ENCODE data around the gene CNGB1.

DNA sequence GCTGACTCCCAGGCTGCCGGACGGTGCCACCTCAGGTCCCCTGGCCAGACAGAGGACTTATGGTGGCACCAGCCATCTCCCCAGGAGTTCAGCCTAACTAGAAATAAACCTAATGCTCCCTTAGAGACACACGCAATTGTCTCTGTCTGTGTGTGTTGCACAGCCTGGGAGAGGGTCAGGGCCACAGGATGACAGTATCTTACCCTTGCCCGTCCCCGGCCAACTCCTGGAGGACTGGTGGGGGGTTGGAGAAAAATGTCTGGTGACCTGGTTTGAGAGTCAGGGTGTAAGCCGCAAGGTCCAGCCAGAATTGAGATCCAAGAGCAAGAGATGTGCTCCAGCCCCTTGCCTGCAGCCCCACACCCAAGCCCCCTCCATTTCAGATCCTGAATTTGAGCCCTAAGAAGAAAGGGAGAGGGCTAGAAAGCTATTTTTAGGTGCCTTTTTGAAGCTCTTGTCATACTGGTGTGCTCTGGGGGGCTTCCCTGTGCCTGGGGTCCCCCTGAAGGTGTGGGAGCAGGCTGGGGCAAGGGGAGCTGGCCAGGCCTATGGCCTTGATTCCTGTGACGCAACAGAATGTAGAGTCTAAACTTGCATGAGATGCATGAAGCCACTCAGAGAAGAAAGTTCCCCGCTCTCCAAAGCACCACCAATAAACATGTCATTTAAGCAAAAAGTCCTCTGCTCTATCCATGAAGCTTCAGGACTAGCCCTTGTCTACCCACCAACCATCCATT is 16.7 kb upstream of the CNGB1 start:
- TF ChIP-seq REST (IDR thresholded peaks at IDR 0.05; ENCODE audit: borderline replicate concordance) (no peak), EZH2 (IDR thresholded peaks at IDR 0.05; ENCODE audit: borderline replicate concordance, insufficient read depth, low read length, poor library complexity, severe bottlenecking) (no peak), TAF1 (IDR thresholded peaks at IDR 0.05; ENCODE audit: low read depth) (no peak), EP300 (conservative IDR thresholded peaks at IDR 0.05; ENCODE audit: poor library complexity, severe bottlenecking) (no peak), RAD21 (conservative IDR thresholded peaks at IDR 0.05) (no peak), POLR2AphosphoS5 (IDR thresholded peaks at IDR 0.05) (no peak), MXI1 (conservative IDR thresholded peaks at IDR 0.05; ENCODE audit: poor library complexity, severe bottlenecking) (no peak)
- TF ChIP-seq, protein P1, sequence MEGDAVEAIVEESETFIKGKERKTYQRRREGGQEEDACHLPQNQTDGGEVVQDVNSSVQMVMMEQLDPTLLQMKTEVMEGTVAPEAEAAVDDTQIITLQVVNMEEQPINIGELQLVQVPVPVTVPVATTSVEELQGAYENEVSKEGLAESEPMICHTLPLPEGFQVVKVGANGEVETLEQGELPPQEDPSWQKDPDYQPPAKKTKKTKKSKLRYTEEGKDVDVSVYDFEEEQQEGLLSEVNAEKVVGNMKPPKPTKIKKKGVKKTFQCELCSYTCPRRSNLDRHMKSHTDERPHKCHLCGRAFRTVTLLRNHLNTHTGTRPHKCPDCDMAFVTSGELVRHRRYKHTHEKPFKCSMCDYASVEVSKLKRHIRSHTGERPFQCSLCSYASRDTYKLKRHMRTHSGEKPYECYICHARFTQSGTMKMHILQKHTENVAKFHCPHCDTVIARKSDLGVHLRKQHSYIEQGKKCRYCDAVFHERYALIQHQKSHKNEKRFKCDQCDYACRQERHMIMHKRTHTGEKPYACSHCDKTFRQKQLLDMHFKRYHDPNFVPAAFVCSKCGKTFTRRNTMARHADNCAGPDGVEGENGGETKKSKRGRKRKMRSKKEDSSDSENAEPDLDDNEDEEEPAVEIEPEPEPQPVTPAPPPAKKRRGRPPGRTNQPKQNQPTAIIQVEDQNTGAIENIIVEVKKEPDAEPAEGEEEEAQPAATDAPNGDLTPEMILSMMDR (IDR thresholded peaks at IDR 0.05; ENCODE audit: poor library complexity, severe bottlenecking): no peak

Measured in neural cell (in vitro differentiated cells).